GM18508 (cell line): Measurements from ENCODE around the gene HS1BP3.

Experiments used
- ATAC-seq: cut with Tn5 transposase; IDR thresholded peaks from one replicate; pipeline ENCODE4 v1.9.1; 2021; ENCODE audit warnings: moderate number of reproducible peaks; ENCODE audit not compliant: insufficient read depth, unreplicated experiment

HS1BP3 gene

DNA sequence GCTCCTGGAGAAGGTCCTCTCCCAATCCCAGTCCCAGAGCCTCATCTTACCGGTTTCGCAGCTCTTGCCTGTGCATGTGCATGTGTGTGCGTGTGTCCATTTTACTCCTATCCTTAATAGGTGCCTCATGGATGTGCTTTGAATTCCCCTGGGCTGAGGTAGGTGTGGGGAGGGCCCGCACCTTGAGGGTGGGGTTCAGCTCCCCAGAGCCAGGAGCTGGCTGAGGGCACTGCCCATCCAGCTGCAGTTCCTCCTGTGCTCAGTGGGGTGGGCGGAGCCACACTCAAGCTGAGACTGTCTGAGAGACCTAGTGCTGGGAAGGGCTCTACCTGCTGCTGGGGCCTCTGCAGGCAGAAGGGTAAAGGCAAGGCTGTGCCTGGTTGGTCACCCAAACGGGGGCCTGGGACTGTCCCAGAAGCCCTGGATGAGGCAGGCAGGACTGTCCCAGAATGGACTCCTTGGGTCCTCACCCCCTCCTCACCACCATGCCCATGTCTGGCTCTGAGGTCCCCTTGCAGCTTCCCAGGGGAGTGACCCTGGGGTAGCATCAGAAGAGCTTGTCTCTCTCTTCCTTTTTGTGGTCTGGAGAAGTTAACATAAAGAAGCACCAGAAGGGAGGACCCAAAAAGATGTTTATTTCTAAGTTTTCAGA lies 24.9 kb upstream of the HS1BP3 start:
- peak; percentile 45 for ATAC-seq

DNA sequence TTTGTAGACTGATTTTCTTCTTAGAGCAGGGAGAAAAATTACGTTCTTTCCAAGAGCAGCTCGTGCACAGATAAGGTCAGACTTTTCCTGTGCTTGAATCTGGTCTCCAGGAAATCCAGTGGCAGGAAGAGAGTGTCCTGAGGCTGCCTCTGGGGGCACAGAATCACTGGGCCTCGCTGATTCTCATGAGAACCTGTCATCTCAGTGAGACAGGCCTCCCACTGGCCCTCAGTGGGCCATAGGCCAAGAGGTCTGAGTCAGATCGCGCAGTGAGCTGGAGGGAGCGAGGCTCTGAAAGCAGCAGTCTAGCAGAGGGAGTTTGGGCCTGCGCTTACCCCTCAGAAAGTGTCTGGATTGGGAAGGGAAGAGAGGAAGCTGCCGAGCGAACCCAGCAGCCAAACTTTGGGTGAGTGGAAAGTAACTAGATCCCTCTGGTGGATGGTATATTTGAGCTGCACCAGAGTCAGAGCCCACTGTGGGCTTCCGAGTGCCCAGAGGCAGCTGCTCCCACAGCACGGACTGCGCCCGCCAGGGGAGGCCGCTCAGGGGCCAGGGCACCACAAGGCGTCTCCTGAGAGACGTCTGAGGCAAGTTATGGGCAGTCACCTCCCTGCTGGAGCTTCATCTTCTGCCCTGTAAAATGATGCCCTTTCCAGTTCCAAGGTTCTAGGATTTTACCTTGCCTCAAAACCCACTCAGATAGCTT lies 24.2 kb upstream of the HS1BP3 start:
- ATAC-seq: no peak

DNA sequence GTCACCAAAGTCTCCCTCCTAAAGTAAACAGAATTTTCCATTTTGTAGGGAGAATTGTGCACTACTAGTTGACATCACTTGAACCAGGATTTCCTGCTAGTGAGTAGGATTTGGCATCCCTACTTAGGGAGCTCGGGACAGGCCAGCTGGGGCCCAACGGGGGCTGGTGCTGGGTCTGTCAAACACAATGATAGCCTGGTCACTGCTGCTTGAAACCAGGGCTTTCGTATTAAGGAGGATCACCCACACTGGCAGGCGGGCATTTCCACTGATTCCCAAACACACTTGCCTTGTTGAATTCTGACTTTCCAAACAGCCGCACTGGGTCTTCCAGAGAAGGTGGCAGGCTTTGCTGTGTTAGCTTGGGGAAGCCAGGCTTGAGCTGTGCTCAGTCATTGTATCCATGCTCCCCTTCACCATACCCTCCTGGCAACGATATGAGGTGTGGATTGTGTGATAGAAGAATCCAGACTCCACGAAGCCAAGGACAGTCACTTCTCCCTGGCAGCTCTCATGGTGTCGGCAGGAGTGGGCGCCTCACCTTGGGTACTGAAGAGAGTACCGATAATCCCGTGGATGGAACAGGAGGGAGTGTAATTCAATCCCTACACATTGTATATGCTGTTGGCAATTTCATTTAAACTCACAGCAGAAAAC lies 23.5 kb upstream of the HS1BP3 start:
- no peak for ATAC-seq

DNA sequence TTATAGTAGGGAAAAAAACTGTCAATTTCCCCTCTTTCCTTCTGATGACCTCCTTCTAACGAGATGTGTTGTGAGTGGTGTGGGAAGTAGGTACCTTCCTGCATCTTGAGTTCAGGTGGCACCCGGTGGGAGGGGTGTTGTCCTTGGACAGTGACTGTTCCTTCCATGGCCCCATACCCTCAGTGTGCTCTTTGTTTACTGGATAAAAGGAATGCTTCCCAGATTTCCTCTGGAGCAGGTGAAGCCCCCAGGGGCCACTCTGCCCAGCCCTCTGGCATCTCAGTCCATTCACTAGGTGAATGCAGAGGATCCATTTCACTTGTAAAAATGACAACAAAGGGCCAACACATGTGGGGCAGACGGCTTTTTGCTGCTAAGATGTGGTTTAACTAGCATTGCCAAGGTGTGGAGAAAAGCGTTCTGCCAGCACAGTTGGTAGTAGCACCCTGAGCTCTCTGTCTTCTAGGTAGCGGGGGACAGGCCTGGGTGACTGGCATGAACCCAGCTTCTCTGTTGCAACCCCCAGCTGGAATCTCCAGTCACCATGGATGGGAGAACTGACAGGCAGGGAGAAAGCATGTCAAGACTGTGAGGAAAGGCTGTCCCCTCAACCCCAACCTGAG lies 22.9 kb upstream of the HS1BP3 start:
- no peak for ATAC-seq

DNA sequence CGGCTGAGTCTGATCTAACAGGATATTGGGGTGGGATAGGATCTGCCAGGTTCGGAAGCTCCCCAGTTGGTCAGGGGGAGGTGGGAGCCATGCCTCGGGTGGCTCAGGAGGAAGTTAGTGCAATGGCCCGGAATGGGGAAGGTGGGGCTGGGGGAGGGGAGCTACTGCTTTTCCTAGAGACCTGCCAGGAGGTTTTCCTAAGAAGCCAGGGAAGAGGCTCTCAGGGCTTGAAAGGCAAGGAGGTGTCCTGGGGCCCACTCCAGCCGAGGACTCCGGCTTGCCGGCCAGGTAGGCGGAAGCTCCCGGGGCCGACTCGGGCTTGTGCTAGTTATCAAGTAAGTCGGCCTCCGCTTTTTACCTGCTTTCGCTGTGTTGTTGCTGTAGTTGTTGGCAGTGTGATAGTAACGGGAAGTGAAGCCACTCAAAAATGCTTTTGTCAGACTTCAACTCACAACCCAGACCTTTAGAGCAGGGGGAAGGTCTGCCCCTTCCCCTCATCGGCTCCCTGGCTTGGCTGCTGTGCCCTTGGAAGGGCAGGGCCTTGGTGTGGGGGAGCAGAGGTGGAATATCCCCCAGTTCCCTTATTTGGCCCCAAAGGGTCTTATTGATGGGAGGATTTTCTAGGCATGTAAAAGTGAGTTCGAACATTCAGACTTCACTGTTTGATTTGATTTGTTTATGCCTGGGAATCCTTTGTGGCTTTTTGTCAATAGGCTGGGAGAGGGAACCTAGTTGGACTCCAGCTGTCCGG lies 21.5 kb upstream of the HS1BP3 start:
- ATAC-seq: no peak

DNA sequence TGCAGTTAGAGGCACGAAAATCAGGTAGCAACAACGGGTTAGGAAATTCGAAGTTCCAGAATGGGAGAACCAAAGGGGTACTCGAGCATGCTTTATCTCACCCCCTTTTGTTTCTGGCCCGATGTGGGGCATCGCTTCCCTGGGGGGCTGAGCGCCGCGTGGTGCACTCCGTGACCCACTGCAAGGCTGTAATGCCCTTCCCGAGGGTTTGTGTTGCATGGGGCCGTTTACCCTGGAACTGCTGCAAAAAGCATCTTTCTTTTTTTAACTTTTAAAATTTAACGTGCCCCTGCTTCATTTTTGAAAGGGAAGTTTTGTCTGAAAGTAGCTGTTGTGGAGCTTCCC lies 20.8 kb upstream of the HS1BP3 start:
- ATAC-seq: no peak

DNA sequence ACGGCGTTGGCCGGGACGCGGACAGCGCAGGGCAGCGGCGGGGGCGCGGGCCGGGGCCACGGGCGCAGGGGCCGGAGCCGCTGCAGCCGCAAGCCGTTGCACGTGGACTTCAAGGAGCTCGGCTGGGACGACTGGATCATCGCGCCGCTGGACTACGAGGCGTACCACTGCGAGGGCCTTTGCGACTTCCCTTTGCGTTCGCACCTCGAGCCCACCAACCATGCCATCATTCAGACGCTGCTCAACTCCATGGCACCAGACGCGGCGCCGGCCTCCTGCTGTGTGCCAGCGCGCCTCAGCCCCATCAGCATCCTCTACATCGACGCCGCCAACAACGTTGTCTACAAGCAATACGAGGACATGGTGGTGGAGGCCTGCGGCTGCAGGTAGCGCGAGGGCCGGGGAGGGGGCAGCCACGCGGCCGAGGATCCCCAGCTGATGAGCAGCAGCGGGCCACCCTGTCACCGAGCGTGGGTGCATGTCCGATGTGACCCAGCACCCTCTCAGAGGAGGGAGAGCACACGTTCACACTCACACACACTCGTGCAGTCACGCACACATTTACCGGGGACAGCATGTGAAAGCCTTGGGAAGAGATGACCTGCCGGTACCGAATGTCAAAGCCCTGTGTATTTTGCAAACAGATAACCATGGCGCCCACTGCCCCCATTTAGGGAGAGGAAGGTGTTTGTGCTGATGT lies 20.3 kb upstream of the HS1BP3 start:
- no peak for ATAC-seq

DNA sequence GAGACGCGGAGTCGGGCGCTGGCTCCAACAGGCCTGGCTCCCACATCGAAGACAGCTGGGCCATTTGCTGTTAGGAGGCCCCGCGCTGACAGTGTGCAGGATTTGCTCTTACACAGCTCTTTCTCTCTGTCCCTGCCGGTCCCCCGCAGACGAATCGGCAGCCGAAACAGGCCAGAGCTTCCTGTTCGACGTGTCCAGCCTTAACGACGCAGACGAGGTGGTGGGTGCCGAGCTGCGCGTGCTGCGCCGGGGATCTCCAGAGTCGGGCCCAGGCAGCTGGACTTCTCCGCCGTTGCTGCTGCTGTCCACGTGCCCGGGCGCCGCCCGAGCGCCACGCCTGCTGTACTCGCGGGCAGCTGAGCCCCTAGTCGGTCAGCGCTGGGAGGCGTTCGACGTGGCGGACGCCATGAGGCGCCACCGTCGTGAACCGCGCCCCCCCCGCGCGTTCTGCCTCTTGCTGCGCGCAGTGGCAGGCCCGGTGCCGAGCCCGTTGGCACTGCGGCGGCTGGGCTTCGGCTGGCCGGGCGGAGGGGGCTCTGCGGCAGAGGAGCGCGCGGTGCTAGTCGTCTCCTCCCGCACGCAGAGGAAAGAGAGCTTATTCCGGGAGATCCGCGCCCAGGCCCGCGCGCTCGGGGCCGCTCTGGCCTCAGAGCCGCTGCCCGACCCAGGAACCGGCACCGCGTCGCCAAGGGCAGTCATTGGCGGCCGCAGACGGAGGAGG lies 19.6 kb upstream of the HS1BP3 start:
- no peak for ATAC-seq

DNA sequence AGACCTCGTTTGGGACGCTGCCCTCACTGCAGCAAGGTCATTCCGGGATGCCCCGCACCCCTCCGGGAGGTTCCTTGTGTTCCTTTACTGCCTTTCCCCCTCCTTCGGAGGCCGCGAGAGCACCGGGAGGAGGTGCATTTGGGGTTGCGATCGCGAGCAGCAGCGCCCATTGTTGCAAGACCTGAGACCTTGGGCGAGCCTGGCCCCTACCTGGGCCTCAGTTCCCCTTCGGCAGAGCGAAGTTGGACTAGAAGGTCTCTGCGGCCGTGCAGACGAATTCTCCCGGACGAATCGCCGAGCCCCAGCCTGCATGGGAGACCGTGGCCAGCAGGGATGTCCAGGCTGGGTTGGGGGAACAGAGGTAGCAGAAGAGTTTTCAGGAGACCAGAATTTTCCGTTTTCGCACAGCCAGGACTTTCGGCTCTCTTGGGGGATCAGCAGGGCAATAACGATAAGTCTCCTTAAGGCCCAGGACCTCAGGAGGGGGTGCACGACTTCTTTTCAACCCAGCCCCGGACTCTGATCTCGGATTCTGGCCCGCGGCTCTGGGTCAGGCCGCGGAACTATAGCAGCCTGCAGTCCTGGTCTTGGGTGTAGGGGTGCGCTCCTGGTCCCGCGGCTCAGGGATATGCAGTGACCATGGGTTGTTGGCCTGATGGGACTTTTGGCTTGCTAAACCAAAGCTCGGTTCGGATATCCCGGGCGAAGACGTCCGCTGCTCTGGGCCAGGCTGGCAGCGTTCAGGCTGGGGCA lies 18.8 kb upstream of the HS1BP3 start:
- no peak for ATAC-seq

DNA sequence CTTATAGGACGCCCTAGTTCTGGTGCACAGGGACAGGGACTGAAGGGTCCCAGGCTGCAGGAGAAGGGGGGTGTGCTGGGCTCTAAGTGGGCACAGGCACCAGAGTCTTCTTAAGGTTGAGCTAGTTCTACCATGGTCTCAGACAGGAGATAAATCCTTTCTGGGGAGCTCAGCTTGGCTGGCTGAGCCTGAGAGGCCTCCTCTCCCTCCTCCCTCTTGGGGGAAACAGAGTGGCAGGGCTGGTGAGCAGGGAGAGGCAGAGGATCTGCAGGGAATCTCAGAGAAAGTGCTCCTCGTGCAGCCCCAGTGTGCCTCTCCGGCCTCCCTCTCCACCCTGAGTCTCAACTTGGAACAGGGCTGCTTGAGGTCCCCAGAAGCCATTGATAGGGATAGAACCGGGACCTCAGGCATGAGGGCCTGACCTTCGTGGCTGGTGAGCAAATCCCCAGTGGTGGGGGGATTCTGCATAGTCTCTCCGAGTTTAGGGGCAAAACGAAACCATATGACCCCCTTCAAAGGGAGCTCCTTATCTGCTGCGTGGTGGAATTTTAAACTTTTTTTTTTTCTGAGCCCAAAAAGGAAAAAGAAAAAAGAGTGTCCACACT lies 18.1 kb upstream of the HS1BP3 start:
- no peak for ATAC-seq

DNA sequence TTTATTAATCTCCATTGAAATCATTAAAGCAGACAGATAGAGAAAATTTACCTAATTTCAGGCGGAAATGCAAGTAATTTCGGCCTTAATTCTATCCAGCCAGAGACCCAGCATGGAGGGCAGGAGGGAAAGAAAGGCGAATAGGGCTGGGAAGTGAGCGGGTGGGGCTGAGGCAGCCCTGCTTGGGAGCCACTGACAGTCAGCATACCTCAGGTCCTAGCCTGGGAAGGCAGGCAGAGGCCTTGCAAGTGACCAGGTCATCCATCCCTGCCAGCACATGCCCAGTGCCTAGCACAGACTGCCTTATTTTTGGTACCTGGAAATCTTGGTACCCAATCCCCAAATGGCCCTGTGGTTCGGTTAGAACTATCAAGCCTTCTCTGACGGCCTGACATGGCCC lies 17.6 kb upstream of the HS1BP3 start:
- ATAC-seq: no peak

DNA sequence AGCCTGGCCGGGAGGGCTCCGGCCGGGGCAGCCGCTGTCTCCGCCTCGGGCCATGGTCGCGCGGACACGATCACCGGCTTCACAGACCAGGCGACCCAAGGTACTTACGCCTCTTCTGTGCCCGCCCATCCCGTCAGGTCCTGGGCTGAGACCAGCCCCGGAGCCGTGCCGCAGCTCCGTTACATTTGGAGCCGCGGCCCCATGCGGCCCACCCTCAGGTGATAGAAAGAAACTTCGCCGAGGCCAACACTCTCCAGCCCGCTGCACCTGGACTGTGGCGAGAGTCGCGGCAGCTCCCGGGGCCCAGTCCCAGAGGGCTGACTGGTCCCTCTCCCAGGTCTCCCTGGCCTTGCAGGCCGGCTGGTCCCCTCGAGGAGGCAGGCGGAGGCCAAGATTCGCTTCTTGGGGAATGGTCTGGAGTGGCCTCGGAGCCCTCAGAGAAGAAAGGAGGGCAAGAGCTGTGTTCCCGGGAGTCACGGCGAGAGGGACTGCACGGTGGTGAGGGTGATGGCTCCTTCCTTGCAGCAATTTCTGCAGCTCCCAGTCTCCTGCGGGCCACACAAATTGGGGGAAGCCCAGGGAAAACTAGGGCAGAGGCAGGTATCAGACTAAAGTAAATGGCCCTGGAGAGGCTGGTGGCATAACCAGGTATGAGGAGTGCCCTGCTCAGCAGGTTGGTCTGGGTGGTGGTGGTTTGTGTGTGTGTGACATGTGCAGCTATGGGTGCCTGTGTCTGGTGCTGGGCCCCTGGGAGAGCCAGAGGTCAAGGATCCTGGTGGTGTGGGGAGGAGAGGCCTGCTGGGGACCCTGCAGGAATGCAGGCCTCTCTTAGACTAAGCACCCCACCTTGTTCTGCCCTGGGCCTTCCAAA lies 16.9 kb upstream of the HS1BP3 start:
- no peak for ATAC-seq

DNA sequence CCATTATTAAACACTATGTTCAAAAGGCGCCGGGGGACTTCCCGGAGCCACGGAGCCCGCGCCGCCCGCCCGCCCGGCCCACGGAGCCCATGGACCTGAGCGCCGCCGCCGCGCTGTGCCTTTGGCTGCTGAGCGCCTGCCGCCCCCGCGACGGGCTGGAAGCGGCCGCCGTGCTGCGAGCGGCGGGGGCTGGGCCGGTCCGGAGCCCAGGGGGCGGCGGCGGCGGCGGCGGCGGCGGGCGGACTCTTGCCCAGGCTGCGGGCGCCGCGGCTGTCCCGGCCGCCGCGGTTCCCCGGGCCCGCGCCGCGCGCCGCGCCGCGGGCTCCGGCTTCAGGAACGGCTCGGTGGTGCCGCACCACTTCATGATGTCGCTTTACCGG lies 16.2 kb upstream of the HS1BP3 start:
- no peak for ATAC-seq

DNA sequence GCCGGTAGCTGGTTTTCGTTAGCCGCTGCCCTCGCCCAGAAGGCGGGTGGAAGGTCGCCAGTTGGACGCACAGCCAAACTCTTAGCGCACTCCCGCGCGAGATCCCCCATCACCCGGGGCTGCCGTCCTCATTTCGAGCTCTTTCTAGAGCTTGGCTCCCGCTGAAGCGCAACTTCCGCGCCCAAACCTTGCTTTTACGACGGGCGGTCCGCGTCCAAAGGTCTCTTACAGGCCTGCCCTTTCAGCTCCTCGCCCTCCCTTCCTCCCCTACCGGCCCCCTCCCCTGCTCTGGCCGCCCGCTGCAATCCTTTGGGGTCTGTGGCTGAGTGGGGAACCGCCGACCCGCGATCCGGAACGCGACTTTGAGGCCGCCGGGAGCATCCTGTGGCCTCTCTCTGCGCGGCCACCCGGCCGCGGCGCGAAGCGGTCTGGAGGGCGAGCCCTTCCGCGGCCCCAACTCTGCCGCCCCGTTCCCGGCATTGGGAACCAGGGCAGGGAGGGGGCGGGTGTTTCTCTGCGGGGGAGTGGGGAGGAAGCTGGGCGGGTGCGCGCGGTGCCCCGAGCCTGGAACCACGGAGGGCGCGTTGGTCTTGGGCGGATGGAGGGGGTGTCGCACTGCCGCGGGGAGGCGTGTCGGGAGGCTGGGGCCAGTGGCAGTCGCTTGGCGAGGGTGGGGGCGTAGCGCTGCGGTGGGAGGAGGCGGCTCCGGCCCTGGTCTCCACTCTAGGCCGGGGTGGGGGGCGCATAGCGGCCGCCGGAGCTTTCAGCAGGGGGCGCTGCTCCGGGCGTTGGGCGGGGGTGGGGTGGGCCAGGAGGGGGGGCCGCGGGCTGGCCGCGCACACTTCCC lies 15.6 kb upstream of the HS1BP3 start, which contains the start of gene GDF7:
GDF7 (plus strand) TSS at position 841 of the 847 bp plus-strand sequence. CDS start 96 bp downstream, outside the sequence.
- ATAC-seq: no peak

DNA sequence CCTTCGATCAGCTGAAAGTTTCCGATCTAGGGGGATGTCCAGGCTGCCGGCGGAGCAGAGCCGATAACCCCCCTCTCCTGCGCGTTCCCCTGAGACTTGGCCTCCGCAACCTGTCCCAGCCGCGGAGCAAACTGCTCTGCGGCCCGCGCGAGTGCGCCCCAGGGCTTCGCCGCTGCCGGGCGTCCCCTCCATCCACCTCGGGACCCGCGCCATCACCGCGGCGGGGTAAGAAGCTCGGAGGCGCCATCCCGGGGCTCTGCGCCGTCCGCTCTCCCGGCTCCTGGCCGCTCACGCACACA lies 15.1 kb upstream of the HS1BP3 start:
- no peak for ATAC-seq

DNA sequence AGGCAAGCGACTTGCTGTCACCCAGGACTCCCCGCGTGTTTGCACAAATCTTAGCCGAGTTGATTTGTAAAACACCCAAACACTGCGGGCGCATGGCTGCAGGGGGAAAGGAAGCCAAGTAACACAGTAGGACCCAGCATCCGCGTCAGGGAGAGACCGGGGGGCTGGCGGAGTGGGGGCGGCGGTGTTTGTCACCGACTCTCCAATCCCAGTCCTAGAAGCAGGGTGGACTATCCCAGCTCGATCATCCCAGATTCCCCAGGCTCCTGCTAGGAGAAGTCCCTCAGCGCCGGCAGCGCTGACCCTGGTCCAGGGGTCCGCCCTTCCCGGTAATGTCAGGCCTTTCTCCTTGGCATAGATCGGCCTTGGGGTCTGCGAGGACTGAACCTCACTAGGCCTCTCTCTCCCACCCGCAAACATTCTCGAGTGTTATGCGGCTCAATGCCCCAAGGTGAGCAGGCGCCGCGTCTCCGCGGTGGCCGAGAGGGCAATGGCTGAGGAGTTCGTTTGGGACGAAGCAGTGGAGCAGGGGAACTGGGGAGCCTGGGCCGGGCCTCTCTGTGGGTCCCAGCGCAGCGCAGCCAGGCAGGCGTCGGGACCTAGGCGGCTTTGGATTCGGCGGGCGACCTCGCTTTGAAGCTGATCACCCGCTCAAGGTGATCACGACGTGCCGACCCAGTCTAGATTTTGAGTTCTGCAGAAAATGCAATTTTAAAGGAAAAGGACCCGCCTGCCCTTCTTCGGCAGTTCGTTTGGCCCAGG lies 14.5 kb upstream of the HS1BP3 start:
- no peak for ATAC-seq
